ENCODE measurements around the gene SWT1.

Gene SWT1

DNA sequence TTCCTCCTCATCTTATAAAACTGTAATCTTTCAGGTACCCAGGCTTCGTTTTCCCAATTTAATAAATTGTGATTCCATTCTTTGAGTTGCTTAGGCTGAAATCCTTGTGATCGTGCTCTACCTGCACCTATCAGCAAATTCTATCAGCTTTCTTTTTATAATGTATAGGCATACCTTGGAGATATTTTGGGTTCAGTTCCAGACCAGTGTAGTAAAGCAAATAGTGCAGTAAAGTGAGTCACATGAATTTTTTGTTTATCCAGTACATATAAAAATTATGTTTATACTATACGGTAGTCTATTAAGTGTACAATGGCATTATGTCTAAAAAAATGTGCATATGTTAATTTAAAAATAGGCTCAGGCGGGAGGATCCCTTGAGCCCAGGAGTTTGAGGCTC is 5.5 kb downstream of the SWT1 start:
- TF ChIP-seq TAF1 (IDR thresholded peaks at IDR 0.05; ENCODE audit: borderline replicate concordance, insufficient read depth, low read length) (no peak), FOXP2 (optimal IDR thresholded peaks at IDR 0.05; ENCODE audit: borderline replicate concordance, extremely low read depth, extremely low read length, insufficient read depth) (no peak), SIN3A (IDR thresholded peaks at IDR 0.05; ENCODE audit: borderline replicate concordance, insufficient read depth, low read length) (no peak)
- TF ChIP-seq, protein P1, sequence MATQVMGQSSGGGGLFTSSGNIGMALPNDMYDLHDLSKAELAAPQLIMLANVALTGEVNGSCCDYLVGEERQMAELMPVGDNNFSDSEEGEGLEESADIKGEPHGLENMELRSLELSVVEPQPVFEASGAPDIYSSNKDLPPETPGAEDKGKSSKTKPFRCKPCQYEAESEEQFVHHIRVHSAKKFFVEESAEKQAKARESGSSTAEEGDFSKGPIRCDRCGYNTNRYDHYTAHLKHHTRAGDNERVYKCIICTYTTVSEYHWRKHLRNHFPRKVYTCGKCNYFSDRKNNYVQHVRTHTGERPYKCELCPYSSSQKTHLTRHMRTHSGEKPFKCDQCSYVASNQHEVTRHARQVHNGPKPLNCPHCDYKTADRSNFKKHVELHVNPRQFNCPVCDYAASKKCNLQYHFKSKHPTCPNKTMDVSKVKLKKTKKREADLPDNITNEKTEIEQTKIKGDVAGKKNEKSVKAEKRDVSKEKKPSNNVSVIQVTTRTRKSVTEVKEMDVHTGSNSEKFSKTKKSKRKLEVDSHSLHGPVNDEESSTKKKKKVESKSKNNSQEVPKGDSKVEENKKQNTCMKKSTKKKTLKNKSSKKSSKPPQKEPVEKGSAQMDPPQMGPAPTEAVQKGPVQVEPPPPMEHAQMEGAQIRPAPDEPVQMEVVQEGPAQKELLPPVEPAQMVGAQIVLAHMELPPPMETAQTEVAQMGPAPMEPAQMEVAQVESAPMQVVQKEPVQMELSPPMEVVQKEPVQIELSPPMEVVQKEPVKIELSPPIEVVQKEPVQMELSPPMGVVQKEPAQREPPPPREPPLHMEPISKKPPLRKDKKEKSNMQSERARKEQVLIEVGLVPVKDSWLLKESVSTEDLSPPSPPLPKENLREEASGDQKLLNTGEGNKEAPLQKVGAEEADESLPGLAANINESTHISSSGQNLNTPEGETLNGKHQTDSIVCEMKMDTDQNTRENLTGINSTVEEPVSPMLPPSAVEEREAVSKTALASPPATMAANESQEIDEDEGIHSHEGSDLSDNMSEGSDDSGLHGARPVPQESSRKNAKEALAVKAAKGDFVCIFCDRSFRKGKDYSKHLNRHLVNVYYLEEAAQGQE (IDR thresholded peaks at IDR 0.05; ENCODE audit: insufficient read depth in 1 of 2, low read depth in 2 of 2, low read length in 2 of 2): no peak

DNA sequence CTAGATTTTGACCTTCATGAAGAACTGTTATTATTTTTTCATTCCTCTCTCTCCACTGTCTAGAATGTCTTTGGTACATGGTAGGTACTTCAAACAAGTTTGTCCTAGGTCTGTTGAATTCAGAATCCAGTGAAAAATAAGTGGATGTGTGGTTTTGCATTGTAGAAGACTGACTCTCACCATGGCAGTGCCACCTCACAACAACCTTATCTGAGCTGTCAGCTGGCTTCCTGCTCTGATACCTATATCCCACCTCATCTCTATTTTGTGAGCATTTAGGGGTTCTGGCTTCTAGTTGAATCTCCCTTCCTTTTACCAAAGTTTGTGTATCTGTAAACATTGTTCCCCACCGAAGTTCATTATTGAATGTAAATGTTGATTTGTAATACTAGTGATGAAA is 9.1 kb downstream of the SWT1 start:
- TF ChIP-seq FOXP2 (optimal IDR thresholded peaks at IDR 0.05; ENCODE audit: borderline replicate concordance, extremely low read depth, extremely low read length, insufficient read depth): no peak
- TF ChIP-seq TAF1 (IDR thresholded peaks at IDR 0.05; ENCODE audit: borderline replicate concordance, insufficient read depth, low read length): no peak
- no peak for TF ChIP-seq SIN3A (IDR thresholded peaks at IDR 0.05; ENCODE audit: borderline replicate concordance, insufficient read depth, low read length)
- TF ChIP-seq, protein P1 (IDR thresholded peaks at IDR 0.05; ENCODE audit: insufficient read depth in 1 of 2, low read depth in 2 of 2, low read length in 2 of 2): no peak
- TF ChIP-seq POLR2AphosphoS5 (IDR thresholded peaks at IDR 0.05; ENCODE audit: low read depth, low read length): no peak

DNA sequence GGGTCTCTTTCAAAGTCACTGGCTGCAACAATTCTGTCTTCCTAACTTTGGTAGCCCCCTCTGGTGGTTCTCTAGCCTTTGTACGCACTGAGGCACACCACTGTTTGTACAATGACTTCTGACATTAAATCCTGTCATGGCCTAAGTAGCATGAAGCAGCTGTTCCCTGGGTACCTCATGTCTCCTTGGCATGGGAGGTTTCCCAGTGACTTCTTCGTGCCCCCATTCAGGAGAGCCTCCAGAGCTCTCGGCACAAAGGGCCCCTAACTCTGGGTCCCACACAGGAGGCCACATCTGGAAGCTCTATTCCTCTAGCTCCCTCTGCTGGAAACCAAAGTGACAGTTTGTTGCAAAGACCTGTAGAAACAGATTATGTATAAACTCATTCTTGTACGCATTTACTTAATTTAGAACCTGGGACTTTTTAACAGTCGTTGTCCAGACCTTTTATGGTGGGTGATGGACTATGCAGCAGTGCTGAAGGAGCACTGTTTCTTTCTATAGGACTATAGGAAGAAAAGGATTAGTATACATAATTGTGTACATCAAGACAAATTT is 13.4 kb downstream of the SWT1 start:
- TF ChIP-seq SIN3A (IDR thresholded peaks at IDR 0.05; ENCODE audit: borderline replicate concordance, insufficient read depth, low read length): no peak
- TF ChIP-seq, protein P1 (IDR thresholded peaks at IDR 0.05; ENCODE audit: insufficient read depth in 1 of 2, low read depth in 2 of 2, low read length in 2 of 2): no peak
- no peak for TF ChIP-seq POLR2AphosphoS5 (IDR thresholded peaks at IDR 0.05; ENCODE audit: low read depth, low read length)
- no peak for TF ChIP-seq TAF1 (IDR thresholded peaks at IDR 0.05; ENCODE audit: borderline replicate concordance, insufficient read depth, low read length)
- TF ChIP-seq FOXP2 (optimal IDR thresholded peaks at IDR 0.05; ENCODE audit: borderline replicate concordance, extremely low read depth, extremely low read length, insufficient read depth): no peak

DNA sequence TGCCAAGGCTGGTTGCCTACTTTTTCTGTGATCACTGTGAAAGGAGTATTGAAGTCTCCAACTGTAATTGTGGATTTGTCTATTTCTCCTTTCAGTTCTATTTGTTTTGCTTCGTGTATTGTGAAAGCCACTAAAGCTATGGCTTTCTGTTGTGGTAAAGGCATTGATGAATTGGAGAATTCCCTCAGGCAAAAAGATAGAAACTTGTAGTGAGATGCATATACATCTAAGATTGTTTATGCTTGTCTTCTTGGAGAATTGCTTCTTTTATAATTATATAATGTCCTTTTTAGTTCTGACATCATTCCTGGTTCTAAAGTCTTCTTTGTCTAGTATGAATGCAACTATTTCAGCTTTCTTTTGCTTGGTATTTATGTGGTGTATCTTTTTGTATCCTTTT is 36.8 kb downstream of the SWT1 start:
- TF ChIP-seq TAF1 (IDR thresholded peaks at IDR 0.05; ENCODE audit: borderline replicate concordance, insufficient read depth, low read length): no peak
- TF ChIP-seq SIN3A (IDR thresholded peaks at IDR 0.05; ENCODE audit: borderline replicate concordance, insufficient read depth, low read length): no peak
- no peak for TF ChIP-seq POLR2AphosphoS5 (IDR thresholded peaks at IDR 0.05; ENCODE audit: low read depth, low read length)
- TF ChIP-seq, protein P1 (IDR thresholded peaks at IDR 0.05; ENCODE audit: insufficient read depth in 1 of 2, low read depth in 2 of 2, low read length in 2 of 2): no peak
- no peak for TF ChIP-seq FOXP2 (optimal IDR thresholded peaks at IDR 0.05; ENCODE audit: borderline replicate concordance, extremely low read depth, extremely low read length, insufficient read depth)

- TF ChIP-seq FOXP2 (optimal IDR thresholded peaks at IDR 0.05; ENCODE audit: borderline replicate concordance, extremely low read depth, extremely low read length, insufficient read depth) (no peak), POLR2AphosphoS5 (IDR thresholded peaks at IDR 0.05; ENCODE audit: low read depth, low read length) (no peak), TAF1 (IDR thresholded peaks at IDR 0.05; ENCODE audit: borderline replicate concordance, insufficient read depth, low read length) (no peak), SIN3A (IDR thresholded peaks at IDR 0.05; ENCODE audit: borderline replicate concordance, insufficient read depth, low read length) (no peak)
- TF ChIP-seq, protein P1 (IDR thresholded peaks at IDR 0.05; ENCODE audit: insufficient read depth in 1 of 2, low read depth in 2 of 2, low read length in 2 of 2): no peak
These were observed 43.9 kb downstream of the SWT1 start for GRCh38 chr1:185200889-185201288.

Measured in PFSK-1 (cell line).